HuH-7 (cell line): Measurements from ENCODE around the gene CDK7.

Experiments
- DNase-seq: peaks from one replicate; pipeline ENCODE4 v3.0.0; 2011; ENCODE audit warnings: low spot score

The CDK7 gene

DNA sequence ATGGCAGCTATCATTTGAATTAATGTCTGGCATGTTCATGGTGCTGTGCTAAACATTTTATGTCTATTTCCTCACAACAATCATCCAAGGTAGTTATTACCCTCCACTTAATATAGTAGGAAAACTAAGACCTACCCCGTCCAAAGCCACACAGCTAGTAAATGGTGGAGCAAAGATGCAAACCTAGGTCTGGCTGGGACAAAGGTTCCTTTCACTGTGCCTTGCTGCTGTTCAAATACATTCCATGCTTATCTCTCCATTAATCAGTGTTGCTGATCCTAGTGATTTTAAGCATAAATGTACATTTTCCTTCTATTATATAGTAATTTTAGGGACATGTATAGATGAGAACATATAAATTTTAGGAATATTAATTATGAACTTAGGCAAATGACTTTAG lies 59.2 kb downstream of the CDK7 start:
- peak; percentile 52 for DNase-seq

DNA sequence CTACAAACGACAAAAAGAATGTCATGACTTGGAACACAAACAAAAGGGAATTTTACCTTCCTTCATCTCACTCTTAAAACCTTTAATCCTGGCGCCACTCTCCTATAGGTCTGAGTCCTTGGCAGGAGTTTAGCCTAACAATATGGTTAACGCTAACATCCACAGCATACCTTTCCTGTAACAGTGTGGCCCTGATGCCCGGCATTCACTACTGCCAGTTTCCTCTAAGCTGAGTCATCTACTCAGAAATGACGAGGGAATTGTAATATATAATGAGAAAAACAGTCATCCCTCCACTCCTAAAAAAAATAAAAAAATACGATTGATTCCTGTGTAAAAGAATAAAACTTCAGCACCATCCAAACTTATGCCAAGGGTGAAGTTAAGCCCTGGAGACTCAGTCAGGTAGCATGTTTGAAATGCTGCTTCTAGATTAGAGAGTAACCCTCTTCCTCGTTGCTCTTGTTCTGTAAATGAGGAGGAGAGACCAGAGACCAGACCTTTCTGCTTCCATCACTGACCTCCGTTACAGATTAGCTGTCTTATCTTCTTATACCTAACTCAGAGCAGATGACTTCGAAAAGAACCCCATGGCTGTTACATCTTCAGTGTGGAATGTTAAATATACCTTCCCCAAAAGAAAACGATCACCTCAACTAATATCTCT lies 60.5 kb downstream of the CDK7 start:
- DNase-seq = no peak

DNA sequence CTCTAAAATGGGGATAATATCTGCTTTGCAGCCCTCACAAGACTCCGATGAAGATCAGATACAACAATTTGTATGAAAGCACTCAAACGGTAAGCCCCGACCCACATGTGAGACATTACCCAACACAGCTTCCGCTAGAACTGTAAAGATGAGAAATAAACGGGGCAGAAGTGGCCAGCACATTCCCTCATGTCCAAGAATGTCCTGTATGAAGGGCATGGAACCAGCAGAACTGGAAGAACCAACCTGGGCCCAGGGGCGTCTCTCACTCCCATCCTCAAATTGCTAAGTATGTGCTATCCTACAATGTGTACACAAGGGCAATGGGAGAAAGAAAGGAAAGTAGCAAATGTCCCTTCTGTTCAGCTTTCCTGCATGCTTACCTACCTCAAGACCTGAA lies 64.9 kb downstream of the CDK7 start:
- no peak for DNase-seq

DNA sequence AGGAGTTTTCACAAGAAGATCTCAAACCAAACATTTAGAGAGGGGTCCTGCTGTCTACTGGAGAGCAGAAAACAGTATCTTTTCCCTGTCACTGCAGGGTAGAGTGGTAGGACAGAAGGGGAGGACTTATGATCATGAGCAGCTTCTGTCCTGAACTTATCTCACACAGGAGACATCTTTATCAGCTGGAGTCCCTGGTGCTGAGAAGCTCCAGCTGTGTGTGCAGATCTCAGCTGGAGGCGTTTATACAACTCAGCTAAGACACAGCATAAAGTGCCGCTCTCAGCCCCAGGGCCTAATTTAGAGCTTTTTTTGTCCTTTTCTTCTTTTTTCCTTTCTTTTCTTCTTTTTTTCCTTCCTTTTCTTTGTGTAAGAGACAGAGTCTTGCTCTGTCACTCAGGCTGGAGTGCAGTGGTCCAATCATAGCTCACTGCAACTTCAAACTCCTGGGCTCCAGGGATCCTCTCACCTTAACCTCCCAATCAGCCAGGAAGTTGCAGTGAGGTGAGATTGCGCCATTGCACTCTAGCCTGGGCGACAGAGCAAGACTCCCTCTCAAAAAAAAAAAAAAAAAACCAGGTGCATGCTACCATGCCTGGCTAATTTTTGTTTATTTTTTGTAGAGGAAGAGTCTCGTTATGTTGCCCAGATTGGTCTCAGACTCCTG lies 66.0 kb downstream of the CDK7 start:
- DNase-seq = no peak

DNA sequence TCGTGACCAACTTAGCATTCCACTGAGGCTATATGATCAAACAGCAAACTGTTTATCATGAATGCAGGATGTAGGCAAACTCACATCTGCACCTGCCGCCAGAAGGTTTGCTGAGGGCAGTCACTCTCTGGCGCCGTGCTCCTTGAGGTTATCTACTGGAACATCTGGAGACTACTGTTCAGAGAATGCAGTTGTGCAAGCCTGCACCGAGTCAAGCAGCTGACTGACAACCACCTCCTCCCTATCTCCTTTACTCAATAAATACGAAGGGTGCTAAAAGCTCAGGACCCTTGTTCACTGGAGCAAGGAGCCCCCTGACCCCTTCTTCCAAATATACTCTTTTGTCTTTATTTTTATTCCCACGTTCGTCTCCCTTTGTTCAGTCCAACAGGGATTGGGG lies 70.8 kb downstream of the CDK7 start:
- DNase-seq = no peak

DNA sequence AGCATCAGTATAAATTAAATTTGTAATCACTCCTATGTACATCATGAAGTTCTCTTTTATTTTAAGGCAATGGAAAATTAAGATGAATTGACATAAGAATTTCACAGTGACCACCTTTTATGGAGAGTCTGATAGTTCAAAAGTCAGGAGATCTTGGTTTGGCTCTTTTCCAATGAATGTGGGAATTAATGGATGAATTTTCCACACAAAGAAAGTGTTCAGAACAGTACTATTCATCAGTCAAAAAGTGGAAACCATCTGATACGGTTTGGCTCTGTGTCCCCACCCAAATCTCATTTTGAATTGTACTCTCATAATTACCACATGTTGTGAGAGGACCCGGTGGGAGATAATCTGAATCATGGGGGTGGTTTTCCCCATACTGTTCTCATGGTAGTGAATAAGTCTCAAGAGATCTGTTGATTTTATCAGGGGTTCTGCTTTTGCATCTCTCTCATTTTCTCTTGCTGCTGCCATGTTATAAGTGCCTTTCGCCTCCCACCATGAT lies 73.4 kb downstream of the CDK7 start:
- no peak for DNase-seq

DNA sequence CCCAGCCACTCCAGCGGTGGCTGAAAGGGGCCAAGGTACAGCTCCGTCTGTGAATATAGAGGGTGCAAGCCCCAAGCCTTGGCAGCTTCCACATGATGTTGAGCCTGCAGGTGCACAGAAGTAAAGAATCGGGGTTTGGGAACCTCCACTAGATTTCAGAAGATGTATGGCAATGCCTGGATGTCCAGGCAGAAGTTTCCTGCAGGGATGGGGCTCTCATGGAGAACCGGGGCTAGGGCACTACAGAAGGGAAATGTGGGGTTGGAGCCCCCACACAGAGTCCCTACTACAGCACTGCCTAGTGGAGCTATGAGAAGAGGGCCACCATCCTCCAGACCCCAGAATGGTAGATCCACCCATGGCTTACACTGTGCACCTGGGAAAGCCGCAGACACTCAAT lies 74.7 kb downstream of the CDK7 start:
- no peak for DNase-seq

DNA sequence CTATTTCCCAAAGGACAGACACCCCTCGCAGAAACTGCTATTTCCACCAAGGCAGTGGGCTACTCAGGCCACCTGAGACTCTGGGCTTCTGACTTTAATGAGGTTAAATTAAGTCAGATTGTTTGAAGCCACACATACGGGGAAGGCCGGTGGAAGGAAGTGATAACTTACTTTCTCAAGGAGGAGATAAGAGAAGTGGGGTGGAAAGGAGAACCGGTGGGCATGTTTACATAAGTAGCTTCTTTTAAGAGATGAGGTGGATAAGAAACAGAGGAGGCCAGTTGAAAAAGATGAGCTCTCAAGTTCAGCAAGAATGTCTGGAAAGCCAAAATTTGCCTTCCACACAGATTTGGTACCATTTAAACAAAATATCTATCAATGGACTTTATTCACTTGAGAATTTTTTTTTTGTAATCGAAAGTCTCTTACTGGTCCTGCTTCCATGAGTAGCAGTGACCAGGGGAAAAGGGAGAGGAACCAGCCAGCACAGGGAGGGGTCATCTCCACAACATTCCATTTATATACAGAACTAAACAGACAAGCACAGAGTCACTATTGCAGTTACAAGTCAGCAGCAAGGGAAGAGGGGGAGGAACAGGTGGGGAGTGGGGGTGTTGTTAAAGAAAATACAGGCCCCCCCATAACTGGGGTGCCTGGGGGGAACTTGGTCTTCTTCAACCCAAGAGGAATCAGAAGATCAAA lies 77.9 kb downstream of the CDK7 start:
- DNase-seq = no peak

DNA sequence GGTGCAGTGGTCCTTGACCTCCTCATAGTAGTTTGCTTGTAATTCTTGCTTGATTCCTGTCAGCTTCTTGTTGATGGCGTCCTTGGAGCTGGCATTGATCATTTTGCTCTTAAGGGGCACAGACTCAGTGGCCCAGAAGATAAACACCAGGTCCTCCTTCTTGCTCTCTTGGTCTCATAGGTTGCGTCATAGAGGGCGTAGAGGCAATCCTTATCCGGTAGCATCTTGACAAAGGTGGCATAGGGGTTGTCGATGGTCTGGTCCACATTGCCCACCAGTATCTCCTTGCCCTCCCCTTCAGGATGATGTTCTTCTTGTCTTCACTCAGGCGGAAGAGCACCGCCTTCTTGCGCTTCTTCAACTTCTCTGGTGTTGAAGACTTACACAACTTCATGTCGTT lies 78.7 kb downstream of the CDK7 start:
- no peak for DNase-seq

DNA sequence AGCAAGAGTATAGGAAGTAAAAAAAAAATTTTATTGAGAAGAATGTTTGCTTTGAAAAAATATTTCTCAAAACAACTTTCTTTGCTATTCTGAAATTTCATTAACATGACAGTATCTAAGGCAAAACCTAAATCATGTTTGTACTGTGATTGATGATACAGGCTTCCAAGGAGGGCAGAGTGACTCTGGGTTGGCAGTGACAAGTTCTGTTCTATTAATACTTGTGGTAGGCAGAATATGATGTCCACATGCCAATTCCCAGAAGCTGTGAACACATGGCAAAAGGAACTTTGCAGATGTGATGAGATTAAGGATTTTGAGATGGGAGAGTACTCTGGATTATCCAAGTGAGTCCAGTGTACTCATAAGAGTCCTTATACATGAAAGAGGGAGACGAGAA lies 81.3 kb downstream of the CDK7 start:
- no peak for DNase-seq

DNA sequence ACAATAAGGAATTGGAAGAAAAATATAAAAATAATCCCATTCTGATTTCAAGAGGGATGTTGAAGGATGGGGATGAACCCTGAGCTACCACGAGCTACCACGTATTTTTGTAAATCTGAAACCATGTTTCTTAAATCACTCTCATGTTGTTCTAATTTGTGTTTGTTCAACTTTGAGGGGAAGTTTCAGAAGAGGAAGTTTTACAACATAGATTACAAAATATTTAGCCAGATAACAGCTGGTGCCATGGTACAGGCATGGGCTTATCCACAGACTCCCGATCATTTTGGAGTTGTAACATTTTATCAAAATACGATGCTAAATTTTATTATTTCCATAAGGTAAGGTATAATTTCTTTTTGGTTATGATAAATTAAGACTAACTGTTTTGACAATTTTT lies 82.7 kb downstream of the CDK7 start:
- DNase-seq = no peak

DNA sequence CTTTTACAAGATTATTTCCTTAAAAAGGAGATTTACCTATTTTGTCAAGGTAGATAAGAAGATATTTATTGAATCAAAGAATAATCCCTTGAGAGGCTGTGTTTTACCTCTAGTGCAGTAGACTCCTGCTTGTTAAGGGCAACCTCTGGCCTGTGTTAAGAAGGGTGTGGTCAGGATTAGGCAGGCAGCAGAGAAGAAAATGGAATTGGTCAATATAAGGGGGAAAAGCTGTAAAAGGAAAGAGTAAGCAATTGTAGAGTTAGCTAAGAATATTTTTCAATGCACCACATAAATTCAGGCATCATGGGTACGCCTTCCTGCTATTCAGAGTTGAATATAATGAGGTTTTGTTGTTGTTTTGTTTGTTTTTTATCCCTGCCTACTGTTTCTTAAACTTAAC lies 91.7 kb downstream of the CDK7 start:
- DNase-seq = no peak
